Measurements from ENCODE around the gene HTT.
"Not testable (repeated sequence)": the region's sequence is repeated elsewhere in the genome, so short reads cannot be mapped to it uniquely, and the experiment has no call there.

The HTT gene

GRCh38 chr4:3085948-3086670, 11.6 kb downstream of the HTT start:
- DNase-seq: no peak

GRCh38 chr4:3087115-3087797, 12.8 kb downstream of the HTT start:
- no peak for DNase-seq

GRCh38 chr4:3091464-3091863, 17.0 kb downstream of the HTT start:
- DNase-seq: no peak

GRCh38 chr4:3094701-3095100, 20.2 kb downstream of the HTT start:
- not testable (repeated sequence) for DNase-seq

GRCh38 chr4:3096202-3096601, 21.7 kb downstream of the HTT start:
- no peak for DNase-seq

- no peak for DNase-seq
Measured at GRCh38 chr4:3098346-3098745, 23.9 kb downstream of the HTT start.

- DNase-seq: peak; percentile 30 to 74
Measured at GRCh38 chr4:3106339-3107186, 32.1 kb downstream of the HTT start.

GRCh38 chr4:3107271-3107670, 32.8 kb downstream of the HTT start:
- no peak for DNase-seq

- no peak for DNase-seq
Measured at GRCh38 chr4:3107691-3108121, 33.2 kb downstream of the HTT start.

- no peak for DNase-seq
Measured at GRCh38 chr4:3108211-3108610, 33.7 kb downstream of the HTT start.

- no peak for DNase-seq
Measured at GRCh38 chr4:3111461-3111860, 37.0 kb downstream of the HTT start.

GRCh38 chr4:3112201-3112600, 37.7 kb downstream of the HTT start:
- DNase-seq: no peak

- no peak for DNase-seq
Measured at GRCh38 chr4:3112609-3113469, 38.4 kb downstream of the HTT start.

- DNase-seq: no peak
Measured at GRCh38 chr4:3114377-3114776, 39.9 kb downstream of the HTT start.

- DNase-seq: no peak
Measured at GRCh38 chr4:3115637-3116270, 41.3 kb downstream of the HTT start.

GRCh38 chr4:3116955-3117354, 42.5 kb downstream of the HTT start:
- DNase-seq: no peak

- no peak for DNase-seq
Measured at GRCh38 chr4:3118312-3118711, 43.8 kb downstream of the HTT start.

- DNase-seq: no peak
Measured at GRCh38 chr4:3119464-3119863, 45.0 kb downstream of the HTT start.

- DNase-seq: no peak
Measured at GRCh38 chr4:3121110-3121509, 46.6 kb downstream of the HTT start.

- DNase-seq: no peak
Measured at GRCh38 chr4:3121596-3121995, 47.1 kb downstream of the HTT start.

- DNase-seq: no peak
Measured at GRCh38 chr4:3122081-3122563, 47.6 kb downstream of the HTT start.

- DNase-seq: no peak
Measured at GRCh38 chr4:3123181-3123671, 48.7 kb downstream of the HTT start.
